Muscle of arm (tissue), 12 donors: Measurements from ENCODE around the gene MPZ. TPM values are rescaled to one million over a fixed set of nuclear protein-coding genes. Genes with fewer than 3 reads are reported as not detected.

Source experiments
- DNase-seq: peaks from one replicate; pipeline ENCODE4 v3.0.0-alpha.2; 2013
- polyA plus RNA-seq, 12 donors: library from polyadenylated mRNA; unstranded; fragments of 120-200 nt; gene quantifications; one replicate each; pipeline ENCODE4 v1.2.1, GENCODE V29; 2013; ENCODE audit not compliant: insufficient read length in 12 of 12

Gene MPZ
- polyA plus RNA-seq, 12 donors: 5.7 to 39.9 (median 13.9) TPM; not detected in 1

DNA sequence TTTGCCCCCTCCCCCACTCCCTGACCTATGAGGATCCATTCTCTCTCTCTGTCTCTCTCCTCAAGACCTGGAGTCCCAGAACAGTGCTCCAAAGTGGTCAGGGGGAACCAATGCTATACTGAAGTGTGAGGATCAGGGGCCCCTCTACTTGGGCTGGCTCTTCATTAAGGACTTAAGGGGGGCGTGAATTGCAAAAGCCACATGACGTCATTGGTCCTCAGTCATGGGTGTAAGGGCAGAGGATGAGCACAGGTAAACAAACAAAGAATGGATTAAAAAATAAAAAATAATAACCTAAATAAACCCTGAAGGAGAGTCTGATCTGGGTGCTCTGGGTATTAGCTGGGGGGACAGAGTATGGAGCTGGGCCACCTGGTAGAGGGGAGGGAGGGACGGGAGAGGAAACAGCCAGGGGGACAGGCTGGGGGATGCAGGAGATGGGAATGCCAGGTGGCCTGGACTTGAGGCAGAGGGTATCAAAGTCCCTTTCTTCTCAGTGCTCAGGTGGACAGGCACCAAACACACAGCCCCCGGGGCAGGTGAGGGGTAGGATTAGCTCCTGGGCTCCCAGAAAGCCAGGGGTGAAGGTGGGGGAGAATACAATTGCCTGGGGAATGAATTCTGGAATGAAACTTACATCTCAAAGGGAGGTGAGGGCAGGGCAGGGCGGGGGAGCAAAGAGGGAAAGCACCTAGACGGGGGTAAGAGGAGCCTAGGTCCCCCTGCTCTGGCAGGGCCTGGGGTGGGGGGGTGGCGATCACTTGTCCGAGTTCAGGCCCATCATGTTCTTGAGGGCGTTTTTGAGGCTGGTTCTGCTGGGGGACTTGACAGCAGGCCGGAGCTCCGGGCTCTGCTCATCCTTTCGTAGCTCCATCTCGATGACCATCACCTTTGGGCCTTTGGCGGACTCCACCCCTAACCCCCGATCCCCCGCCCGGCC, 4.6 kb downstream of the MPZ start:
- no peak for DNase-seq

DNA sequence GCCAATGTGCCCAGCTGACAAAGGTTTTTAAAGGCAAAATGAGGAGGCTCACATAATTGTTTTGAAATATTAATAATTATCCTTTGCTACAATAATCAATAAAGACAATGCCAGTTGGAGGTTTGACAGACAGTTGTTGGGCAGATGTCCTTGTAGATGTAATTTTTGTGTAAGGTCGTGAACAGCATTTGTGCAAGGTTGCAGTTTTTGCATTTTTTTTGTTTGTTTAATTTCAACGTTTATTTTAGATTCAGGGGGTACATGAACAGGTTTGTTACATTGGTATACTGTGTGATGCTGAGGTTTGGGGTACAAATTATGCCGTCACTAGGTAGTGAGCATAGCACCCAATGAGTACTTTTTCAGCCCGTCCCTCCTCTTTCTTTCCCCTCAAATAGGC, 9.3 kb downstream of the MPZ start:
- no peak for DNase-seq

DNA sequence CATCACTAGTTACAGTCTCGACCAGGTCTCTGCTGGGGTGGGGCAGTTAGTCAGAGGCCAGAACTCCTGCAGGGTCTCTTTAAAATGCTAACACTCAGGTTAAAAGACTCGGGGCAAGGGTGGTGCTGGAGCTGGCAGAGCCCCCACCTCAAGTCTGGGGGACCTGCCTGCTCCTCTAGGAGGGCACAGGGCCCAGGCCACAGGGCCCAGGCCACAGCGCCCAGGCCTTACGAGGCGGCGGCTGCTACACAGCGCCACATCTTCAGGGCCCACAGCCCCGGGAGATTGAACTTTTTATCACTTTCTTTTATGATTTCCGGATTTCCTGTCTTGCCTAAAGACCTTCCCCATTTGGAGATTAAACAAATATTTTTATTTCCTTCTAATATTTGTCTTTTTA, 10.4 kb downstream of the MPZ start:
- no peak for DNase-seq

DNA sequence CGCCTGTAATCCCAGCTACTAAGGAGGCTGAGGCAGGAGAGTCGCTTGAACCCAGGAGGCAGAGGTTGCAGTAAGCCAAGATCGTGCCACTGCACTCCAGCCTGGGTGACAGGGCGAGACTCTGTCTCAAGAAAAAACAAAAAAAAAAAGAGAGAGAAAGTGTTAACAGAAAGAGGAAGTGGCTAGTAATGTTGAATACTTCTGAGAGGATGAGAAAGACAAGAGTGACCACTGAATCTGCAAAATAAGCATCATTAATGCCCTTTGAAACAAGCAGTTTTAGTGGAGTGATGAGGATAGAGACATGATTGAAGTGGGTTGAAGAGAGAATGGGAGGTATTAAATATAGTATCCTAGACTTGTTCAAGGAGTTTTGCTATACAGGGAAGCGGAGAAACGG, 11.7 kb downstream of the MPZ start:
- DNase-seq: no peak

DNA sequence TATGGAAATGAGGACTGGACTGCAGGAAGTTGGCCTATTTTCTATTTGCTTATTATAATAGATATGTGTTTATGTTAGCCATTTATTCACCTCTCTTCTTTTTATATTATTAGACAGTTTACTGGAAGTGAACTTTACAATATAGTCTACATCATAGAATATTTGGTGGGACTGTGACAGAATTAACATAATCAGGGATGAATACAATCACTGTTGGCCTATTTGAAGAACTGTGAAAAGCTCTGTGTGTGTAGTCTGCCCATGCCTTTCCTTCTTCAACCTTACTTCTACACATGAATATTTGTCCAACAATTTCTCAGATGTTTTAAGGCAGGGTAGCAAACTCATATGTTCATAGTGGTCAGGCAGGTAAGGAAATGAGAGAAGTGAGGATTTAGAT, 12.4 kb downstream of the MPZ start:
- no peak for DNase-seq

DNA sequence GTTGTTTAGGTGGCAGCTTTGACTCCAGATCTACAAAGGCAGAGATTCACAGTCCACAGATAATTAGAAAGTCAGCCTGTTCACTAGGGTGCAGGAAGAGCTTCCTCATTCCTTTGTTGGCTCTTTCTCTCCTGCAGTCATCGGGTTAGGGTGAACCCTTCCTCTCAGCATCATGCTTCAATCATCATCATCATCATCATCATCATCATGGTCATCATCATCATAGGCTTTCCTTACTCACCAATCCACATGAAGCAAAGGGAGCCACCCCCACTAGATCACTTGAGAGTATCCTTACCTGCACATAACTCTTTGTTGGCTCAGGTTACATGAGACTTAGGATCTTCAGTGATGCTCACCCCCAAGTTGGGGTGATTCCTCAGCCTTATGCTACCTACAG, 19.0 kb downstream of the MPZ start:
- no peak for DNase-seq

DNA sequence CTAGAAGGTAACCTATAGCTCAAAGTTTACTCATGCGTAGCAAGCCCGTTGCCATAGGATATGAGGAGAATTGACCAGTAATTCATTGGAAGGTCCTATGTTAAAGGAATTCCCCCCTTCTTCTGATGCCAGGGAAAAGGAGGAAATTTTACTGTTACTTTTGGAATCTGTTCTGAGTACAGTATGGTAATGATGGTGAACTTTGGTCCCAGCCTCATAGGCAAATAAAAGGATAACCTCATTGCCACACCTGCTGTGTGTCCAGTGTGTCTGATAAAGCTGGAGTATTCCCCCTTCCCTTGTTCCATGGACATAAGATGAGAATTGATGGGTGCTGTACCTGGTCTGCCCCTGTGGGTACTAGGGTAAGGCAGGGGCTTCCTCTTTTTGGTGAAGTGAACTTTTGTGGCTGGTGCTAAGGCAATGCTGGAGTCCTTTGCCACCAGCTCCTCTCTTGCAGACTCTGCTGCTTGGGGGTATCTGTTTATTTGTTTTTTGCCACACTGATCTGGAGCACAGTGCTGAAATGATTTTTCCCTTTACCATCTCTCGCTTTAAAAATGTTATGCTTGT, 22.2 kb downstream of the MPZ start:
- DNase-seq: no peak

DNA sequence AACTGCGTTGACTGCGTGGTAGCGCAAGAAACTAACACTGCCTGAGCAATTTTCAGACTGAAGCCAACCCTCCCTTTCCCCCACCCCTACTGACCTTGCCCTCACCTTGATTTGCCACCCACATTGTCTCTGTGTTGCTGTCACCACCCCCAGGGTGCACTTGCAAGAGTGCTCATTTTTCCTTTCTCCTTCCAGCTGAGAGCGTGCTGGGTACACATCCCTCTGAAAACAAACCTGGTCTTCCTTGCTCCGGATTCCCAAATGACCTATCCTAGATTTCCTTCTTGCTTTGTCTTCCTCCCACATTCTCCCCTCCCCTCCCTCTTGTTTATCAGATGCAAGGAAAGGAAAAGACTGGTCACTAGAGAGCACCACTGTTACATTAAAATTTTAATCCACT, 24.2 kb downstream of the MPZ start:
- DNase-seq: no peak

DNA sequence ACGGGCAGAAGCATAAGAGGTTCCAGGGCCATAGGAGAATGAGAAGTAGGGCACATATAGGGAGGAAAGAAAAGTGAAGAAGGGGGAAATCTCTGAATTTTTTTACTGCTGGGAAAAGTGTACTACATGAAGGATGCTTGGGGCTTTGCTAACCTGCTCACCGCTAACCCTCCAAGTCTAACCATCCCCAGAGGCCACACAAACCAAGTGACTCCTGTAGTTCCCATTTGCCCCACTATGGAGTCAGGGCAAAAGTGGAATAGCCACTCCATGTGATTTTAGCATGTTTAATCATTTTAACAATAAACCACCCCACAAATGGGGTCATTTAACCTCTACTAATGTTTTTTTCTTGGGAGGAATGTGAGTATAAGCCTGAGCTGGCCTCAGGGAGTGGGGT, 24.7 kb downstream of the MPZ start:
- DNase-seq: no peak

DNA sequence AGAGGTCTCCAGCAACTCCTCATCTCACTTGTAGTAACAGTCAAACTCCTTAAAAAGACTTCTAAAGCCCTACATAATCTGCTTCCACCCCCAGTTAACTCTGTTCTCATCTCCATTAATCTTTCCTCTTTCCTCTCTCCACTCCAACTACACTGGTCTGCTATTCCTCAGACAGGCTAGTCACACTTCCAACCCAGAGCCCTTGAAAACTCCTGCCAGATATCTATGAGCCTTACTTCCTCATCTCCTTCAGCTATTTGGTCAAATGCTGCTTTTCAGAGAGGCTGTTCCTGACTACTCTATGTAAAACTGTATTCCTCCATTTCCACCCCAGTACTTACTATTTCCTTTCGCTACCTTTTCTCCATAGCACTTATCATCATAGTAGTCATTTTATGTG, 26.8 kb downstream of the MPZ start:
- DNase-seq: no peak

DNA sequence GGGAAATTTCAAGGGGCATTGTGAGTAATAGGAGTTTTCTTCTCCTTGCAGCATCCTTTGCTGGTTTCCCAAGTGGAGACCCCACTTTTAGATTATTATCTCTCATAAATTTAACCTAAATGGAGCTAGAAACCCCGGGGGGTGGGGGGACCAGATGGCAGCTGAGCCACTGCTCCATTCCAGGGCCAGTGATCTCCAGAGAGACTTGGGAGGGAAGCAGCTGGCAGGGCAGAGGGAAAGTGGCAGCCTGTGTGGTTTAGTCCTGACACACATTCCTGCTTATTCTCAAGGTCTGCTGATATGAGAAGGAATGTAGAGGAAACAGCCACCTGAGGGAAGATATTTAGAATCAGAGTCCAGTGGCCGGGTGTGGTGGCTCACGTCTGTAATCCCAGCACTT, 34.9 kb downstream of the MPZ start:
- DNase-seq: no peak

DNA sequence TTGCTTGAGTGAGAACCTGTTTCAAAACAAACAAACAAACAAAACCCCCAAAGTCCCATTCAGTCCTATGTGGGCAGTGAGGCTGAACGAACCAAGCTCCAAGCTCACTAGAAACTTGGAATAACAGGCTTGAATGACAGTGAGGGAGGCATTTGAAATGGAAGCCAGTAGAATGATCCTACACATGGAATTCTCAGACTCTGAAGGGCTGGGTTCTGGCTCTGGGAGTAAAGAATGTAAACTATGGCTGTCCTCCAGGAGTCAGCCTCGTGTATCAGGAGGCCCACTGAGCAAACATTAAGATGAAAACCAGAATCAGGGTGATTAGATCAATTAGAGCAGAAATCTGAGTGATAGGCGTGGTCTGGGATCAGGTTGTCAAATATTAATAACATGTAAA, 36.4 kb downstream of the MPZ start:
- no peak for DNase-seq

DNA sequence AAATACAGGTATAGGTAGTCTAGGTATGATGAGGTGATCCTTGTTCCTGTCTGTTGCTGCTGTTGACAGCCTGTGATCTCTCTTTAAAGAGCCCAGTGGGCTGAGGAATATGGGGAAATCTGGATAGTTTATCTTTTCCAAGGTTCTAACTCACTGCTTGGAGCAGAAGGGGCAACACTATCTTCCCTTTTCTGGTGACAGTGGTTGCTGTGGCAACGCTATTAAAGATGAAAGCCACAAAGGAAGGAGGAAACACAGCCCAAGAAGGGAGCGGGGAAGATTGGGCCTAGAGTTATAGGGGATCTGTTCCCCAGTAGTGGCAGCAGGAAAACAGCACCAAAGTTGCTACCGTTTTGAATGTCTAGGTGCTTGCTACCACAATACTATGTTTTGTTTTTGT, 42.4 kb downstream of the MPZ start:
- no peak for DNase-seq

DNA sequence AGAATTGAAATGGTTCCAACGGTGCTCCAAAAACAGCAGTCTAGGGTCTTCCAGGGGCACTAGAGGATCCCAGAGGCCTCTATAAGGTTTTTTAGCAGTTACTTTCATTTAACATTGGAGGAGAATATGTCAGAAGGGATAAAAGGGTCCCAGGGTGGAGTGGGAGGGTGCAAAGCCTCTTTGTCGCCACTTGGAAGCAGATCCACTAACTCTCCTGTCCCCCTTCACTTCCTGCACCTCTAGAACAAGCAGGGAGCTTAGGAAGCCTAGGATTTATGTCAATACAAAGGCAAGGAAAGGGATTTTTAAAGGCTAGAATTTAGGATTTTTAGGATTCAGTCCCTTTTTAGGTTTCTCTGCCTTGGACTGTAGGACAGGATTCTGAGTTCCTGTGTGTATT, 42.9 kb downstream of the MPZ start:
- no peak for DNase-seq

DNA sequence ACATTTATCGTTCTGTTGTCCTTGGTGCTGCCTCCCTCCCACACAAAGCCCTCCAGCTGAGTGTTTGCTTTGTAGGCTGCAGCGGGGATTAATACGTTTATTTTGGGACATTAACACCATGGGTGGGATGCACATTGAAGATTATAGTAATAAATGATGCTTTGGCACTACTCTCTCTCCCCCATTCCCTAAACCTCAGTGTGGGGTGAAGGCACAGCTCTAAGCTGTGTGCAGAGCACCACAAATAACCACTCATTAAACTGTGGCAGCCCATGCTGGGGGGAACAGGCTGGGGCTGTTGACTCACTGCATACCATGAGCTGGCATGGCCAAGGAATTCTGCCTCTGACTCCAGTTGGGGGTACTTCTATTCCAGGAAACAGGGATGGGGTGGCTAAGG, 43.6 kb downstream of the MPZ start:
- no peak for DNase-seq

DNA sequence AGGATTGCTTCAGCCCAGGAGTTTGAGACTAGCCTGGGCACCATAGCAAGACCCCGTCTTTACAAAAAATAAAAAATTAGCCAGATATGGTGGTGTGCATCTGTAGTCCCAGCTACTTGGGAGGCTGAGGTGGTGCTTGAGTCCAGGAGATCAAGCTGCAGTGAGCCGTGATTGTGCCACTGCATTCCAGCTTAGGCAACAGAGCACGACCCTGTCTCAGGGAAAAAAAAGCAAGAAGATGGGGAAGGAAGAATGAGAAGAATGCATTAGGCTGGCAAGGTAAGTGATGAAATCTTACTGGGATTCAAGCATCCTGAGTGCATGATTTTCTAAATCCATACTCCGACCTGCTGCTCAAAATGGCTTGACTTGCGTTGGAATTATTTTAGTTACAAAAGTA, 44.5 kb downstream of the MPZ start:
- no peak for DNase-seq

DNA sequence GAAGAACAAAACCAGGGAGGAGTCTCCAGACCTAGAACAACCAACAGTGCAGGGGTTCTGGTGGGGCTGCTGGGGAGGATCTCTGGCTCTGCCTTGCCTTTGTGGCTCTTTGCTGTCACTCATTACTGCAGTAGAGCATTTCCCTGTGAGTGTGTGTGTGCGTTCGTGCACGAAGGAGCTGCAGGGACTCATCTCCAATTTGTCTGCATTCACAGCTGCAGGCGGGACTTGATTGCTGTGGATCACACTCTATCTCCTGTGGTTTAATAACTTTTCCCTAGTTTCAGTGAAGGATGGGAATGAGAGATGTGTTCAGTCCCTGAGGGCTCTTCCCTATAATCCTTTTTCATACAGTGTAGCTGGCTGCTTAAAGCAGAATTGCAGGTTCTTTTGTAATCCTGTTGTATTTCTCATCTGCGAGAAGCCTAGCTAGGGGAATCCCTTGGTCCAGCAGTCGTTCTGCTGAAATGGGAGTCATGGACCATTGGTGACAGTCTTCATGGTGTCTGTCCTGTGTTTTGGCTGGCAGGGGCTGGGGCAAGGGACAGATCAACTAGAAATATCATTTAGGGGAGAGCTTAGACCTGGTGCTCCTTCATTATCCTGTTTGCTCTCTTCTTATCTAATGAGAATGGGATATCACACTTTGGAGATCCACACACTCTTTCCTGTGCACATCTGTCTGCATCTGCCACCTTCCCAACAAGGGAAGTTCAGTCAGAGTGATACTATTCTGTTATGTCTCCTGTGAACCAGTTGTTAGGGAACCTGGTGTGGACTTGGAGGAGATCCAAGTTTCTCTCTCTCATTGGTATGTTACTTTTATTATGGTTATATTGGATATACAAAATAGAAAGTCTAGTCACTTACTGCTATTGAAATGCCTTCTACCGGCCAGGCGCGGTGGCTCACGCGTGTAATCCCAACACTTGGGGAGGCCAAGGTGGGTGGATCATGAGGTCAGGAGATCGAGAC, 48.2 kb downstream of the MPZ start:
- DNase-seq: no peak

DNA sequence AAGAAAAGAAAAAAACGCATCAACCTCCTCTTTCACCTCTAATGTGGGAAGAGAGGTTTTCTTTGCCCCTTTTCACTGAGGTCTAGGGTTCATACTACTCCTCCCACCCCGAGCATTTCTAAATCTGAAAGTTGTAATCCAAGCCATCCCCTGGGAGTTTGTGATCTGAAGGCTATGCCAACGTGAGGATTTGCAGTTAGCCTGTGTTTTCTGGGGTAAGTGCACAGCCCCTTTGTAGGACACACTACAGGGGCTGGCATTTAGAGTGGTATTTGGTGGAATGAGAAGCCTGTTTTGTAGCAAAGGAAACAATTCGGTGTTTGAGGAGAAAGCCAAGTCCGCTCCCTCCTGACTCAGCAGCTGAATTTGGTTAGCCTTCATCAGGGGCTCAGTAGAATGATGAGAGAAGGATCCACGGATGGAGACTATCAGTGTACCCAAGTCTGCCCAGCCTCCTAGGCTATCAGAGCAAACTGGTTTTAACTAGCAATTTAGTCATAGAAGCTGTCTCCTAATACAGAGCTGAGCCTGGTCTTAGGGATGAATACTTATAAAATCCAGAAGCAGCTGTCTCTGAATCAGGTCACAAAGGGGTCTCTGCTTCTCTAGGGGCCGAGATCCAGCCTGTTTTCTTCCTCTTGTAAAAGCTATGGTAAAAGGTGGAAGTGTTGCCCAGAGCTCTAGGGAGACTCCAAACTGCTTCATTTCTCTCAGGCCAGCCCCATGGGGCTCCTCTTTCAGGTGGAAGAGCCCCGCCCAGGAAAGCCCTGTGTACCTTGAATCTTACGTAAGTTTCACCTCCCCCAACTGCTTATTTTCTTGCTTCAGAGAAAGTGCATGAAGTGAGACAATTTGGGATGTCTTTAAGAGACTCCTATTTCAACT, 49.1 kb downstream of the MPZ start:
- no peak for DNase-seq

DNA sequence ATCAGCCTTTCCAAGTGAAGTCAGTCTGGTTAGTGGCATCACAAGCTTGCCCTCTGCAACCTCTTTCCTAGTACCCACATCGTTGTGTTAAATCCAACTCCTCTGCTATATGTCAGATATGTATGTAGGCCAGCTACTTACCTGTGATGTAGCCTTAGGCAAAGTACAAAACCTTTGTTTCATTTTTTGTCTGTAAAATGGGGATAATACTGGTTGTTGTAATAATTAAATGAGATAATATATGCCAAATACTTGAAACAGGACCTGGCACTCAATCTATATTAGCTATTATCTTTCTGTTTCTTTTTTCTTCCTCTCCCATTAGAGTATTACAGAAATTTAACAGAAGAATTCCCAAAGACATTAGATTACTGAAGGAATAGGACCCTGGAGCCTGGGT, 50.0 kb downstream of the MPZ start:
- DNase-seq: no peak

DNA sequence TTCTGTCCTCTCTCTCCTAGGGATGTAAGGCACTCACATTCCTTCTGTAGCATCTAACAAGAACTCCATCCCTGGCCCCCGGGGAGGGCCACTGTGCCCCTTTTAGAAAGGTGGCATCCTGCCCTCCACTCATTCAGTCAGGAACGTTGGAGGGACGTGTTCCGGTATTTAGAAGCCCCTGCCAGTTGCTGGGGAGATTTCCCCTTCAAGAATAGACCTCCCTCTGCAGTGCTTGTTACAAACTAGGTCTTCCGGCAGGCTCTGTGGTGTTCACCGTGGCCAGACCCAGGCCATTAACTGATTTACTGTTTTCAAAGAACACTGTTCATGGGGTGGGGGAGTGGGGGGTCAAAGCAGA, 50.4 kb downstream of the MPZ start:
- no peak for DNase-seq
